Endothelial cell of umbilical vein (primary cell): ENCODE data around the gene FAM53A. TPM values are rescaled to one million over a fixed set of nuclear protein-coding genes. Genes with fewer than 3 reads are reported as not detected.

Source experiments
- BruUV-seq: library from RNA; stranded (reverse); fragments of 400-500 nt; replicated peaks from 2 replicates; lab custom pipeline; 2021; lab: Mats Ljungman, UMichigan
- CTCF ChIA-PET: fragments of 300-600, 350-600 bp; sonication (Branson Sonifier 250); formaldehyde crosslinking; loops from one replicate; lab custom pipeline; 2021; ENCODE audit warnings: antibody characterized with exemption, inconsistent platforms; lab: Charles Lee
- POLR2A ChIA-PET: fragments of 300-600, 350-600 bp; sonication (Branson Sonifier 250); formaldehyde crosslinking; loops from one replicate; lab custom pipeline; 2021; ENCODE audit warnings: antibody characterized with exemption, inconsistent platforms; lab: Charles Lee
- DNase-seq: peaks from one replicate; pipeline ENCODE4 v3.0.0-alpha.2; 2011; ENCODE audit warnings: low read depth, low spot score
- FAIRE-seq: peaks from 2 replicates; lab custom pipeline; 2011; peaks lifted over from hg19 to GRCh38; lab: Jason Lieb, UNC
- H2AFZ ChIP-seq: 2 replicates; pipeline ENCODE4 v1.6.0; 2012; ENCODE audit warnings: low read depth, low read length, control low read depth, inconsistent platforms
- H3K27ac ChIP-seq: 2 replicates; pipeline ENCODE4 v1.5.1; 2011; ENCODE audit warnings: low read depth, mild to moderate bottlenecking, control low read depth, low read length, moderate library complexity; ENCODE audit not compliant: insufficient read depth
- H3K27me3 ChIP-seq, 2 experiments: 2 replicates each; pipeline versions ENCODE4 v1.6.0 to v1.6.1; 2011; ENCODE audit warnings: low read length in 2 of 2, mixed read lengths in 1 of 2; ENCODE audit not compliant: control insufficient read depth in 2 of 2, insufficient read depth in 2 of 2
- H3K36me3 ChIP-seq, 2 experiments: 2 replicates in 1 of 2; 3 replicates in 1 of 2; pipeline ENCODE4 v1.5.1; 2011; ENCODE audit warnings: low read length in 2 of 2, mild to moderate bottlenecking in 1 of 2, moderate library complexity in 1 of 2; ENCODE audit not compliant: control insufficient read depth in 2 of 2, insufficient read depth in 2 of 2; ENCODE audit errors: extremely low read depth in 1 of 2
- H3K4me1 ChIP-seq: 3 replicates; pipeline ENCODE4 v1.5.1; 2011; ENCODE audit warnings: mild to moderate bottlenecking, low read length; ENCODE audit not compliant: control insufficient read depth, insufficient read depth; ENCODE audit errors: extremely low read depth
- H3K4me2 ChIP-seq: 2 replicates; pipeline ENCODE4 v1.6.1; 2011; ENCODE audit warnings: low read length, control low read depth, mixed read lengths; ENCODE audit not compliant: insufficient read depth
- H3K4me3 ChIP-seq, 3 experiments: fragments of 200-600 bp in 1 of 3; sonication (generic), shearing (Covaris generic) in 1 of 3; replicated peaks in 1 of 3; 2 replicates each; pipeline ENCODE4 v1.5.1; 2011 to 2016; ENCODE audit warnings: control low read depth in 3 of 3, low read length in 3 of 3, mild to moderate bottlenecking in 2 of 3, inconsistent platforms in 1 of 3, low read depth in 1 of 3, moderate library complexity in 1 of 3; ENCODE audit not compliant: insufficient read depth in 1 of 3
- H3K79me2 ChIP-seq: 2 replicates; pipeline ENCODE4 v1.6.0; 2012; ENCODE audit warnings: low read length, inconsistent platforms; ENCODE audit not compliant: control insufficient read depth, insufficient read depth
- H3K9ac ChIP-seq: replicated peaks from 2 replicates; pipeline ENCODE3; 2011; ENCODE audit warnings: low read length, control low read depth; ENCODE audit not compliant: insufficient read depth; ENCODE audit errors: extremely low read depth
- H3K9me1 ChIP-seq: replicated peaks from 3 replicates; pipeline ENCODE4 v1.6.0; 2011; ENCODE audit warnings: mild to moderate bottlenecking, low read length; ENCODE audit not compliant: control insufficient read depth, insufficient read depth; ENCODE audit errors: extremely low read depth
- H3K9me3 ChIP-seq: replicated peaks from 2 replicates; pipeline ENCODE4 v1.5.1; 2012; ENCODE audit warnings: low read length, inconsistent platforms; ENCODE audit not compliant: control insufficient read depth, insufficient read depth
- H4K20me1 ChIP-seq: replicated peaks from 2 replicates; pipeline ENCODE3; 2011; ENCODE audit warnings: mild to moderate bottlenecking, low read length; ENCODE audit not compliant: control insufficient read depth, insufficient read depth; ENCODE audit errors: extremely low read depth
- EZH2 ChIP-seq: IDR thresholded peaks from 2 replicates; pipeline ENCODE4 v1.6.1; 2012; ENCODE audit warnings: borderline replicate concordance, low read depth, mild to moderate bottlenecking, moderate library complexity, low read length, inconsistent platforms; ENCODE audit not compliant: severe bottlenecking
- FOS ChIP-seq: IDR thresholded peaks from 2 replicates; pipeline ENCODE4 v1.6.1; 2011; ENCODE audit warnings: mild to moderate bottlenecking, low read length, moderate library complexity, borderline replicate concordance; ENCODE audit not compliant: insufficient read depth
- GATA2 ChIP-seq: IDR thresholded peaks from 2 replicates; pipeline ENCODE4 v1.7.0; 2011; ENCODE audit warnings: low read depth, mild to moderate bottlenecking, moderate library complexity, mixed read lengths, low read length; ENCODE audit not compliant: insufficient read length, insufficient read depth
- JUN ChIP-seq: IDR thresholded peaks from 2 replicates; pipeline ENCODE4 v1.6.1; 2011; ENCODE audit warnings: borderline replicate concordance, low read depth; ENCODE audit not compliant: insufficient read length, insufficient read depth
- MYC ChIP-seq: IDR thresholded peaks from one replicate; pipeline ENCODE4 v1.6.1; 2011; ENCODE audit warnings: mild to moderate bottlenecking, low read depth, low read length
- POLR2AphosphoS5 ChIP-seq: IDR thresholded peaks from 2 replicates; pipeline ENCODE4 v1.6.1; 2012; ENCODE audit warnings: low read depth, mild to moderate bottlenecking, control low read depth, low read length, moderate library complexity; ENCODE audit not compliant: insufficient read depth
- dilution Hi-C: fragments of 300-500 bp; cut with MboI; formaldehyde crosslinking; loops from one replicate; pipeline ENCODE4 v1.15.0; 2019; ENCODE audit warnings: low sequenced_read_pairs; ENCODE audit not compliant: extremely low pct_ligation_motif_present
- intact Hi-C: fragments of 100-400 bp; cut with micrococcal nuclease; formaldehyde crosslinking; loops from one replicate; pipeline ENCODE4 v1.10.0; 2022
- polyA plus RNA-seq, 4 experiments: library from polyadenylated mRNA; depleted of rRNA in 3 of 4; stranded (reverse) in 3 of 4; unstranded in 1 of 4; fragments of >200 nt; gene quantifications; 2 replicates each; pipeline versions ENCODE4 v1.2.1 to v1.2.3, GENCODE V29; 2011 to 2012; ENCODE audit warnings: missing spikeins in 1 of 4
- total RNA-seq: library from RNA; stranded (reverse); gene quantifications from 2 replicates; pipeline ENCODE4 v1.2.3, GENCODE V29; 2021
- TF ChIP-seq, protein P1 (sequence below), 2 donors: IDR thresholded peaks; 1 replicate in 1 of 2; 2 replicates in 1 of 2; pipeline ENCODE4 v1.5.1; 2011; ENCODE audit warnings: low read length in 2 of 2, mild to moderate bottlenecking in 2 of 2, moderate library complexity in 2 of 2, control low read depth in 1 of 2, inconsistent platforms in 1 of 2, low read depth in 1 of 2; ENCODE audit not compliant: insufficient read depth in 1 of 2; ENCODE audit errors: extremely low read depth in 1 of 2
- TF ChIP-seq, protein P2 (sequence below): IDR thresholded peaks from 2 replicates; pipeline ENCODE4 v1.6.1; 2011; ENCODE audit not compliant: insufficient read depth, insufficient read length

FAM53A gene
- total and polyA plus RNA-seq, 2 donors (not counting 3 experiments of a cell fraction or from before 2014, with no cell fraction given), result 1.3 to 1.7 TPM

DNA sequence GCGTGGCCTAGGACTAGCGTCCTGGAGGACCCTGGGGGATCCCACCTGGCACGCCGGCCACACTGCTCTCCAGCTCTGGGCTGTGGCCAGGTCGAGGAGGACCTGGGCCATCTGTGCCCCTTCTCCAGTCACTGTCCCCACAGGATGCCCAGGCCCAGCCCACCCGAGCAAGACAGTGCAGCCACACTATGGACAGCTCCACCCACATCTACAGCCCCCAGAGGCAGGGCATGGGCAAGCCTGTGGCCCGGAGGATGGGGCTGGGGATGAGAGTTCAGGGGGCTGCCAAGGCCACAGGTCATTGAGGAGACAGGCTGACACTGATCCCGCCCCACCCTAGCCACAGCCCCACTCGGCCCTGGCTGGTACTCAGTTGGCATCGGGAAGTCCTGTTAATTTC, 30.3 kb downstream of the FAM53A start:
- no peak overlapping the region for H3K4me3 ChIP-seq
- no peak for TF ChIP-seq GATA2
- TF ChIP-seq, protein P1, sequence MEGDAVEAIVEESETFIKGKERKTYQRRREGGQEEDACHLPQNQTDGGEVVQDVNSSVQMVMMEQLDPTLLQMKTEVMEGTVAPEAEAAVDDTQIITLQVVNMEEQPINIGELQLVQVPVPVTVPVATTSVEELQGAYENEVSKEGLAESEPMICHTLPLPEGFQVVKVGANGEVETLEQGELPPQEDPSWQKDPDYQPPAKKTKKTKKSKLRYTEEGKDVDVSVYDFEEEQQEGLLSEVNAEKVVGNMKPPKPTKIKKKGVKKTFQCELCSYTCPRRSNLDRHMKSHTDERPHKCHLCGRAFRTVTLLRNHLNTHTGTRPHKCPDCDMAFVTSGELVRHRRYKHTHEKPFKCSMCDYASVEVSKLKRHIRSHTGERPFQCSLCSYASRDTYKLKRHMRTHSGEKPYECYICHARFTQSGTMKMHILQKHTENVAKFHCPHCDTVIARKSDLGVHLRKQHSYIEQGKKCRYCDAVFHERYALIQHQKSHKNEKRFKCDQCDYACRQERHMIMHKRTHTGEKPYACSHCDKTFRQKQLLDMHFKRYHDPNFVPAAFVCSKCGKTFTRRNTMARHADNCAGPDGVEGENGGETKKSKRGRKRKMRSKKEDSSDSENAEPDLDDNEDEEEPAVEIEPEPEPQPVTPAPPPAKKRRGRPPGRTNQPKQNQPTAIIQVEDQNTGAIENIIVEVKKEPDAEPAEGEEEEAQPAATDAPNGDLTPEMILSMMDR (IDR thresholded peaks at IDR 0.05; ENCODE audit: extremely low read depth in 1 of 2, insufficient read depth in 1 of 2, low read depth in 1 of 2, low read length in 2 of 2), result no peak
- TF ChIP-seq MYC, result no peak
- TF ChIP-seq EZH2, result no peak
- TF ChIP-seq FOS, result no peak
- TF ChIP-seq, protein P2, sequence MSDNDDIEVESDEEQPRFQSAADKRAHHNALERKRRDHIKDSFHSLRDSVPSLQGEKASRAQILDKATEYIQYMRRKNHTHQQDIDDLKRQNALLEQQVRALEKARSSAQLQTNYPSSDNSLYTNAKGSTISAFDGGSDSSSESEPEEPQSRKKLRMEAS, result no peak
- no peak for TF ChIP-seq JUN
- no peak for TF ChIP-seq POLR2AphosphoS5
- intact Hi-C loops (no loop called here), dilution Hi-C loops (no loop called here)
- no peaks in the 10 kb centered on the region for H3K9me1 ChIP-seq
- no peak overlapping the region for H3K9ac ChIP-seq
- POLR2A ChIA-PET, result no interaction called here
- no peak overlapping the region for H3K27ac ChIP-seq
- no peaks in the 10 kb centered on the region for H4K20me1 ChIP-seq
- BruUV-seq, result no TSS peak
- no peaks in the 10 kb centered on the region for H3K27me3 ChIP-seq
- CTCF ChIA-PET, result interaction anchor here (1.3 kb wide), 1 partner anchor 39 kb away, joined by 5 read pairs; no protein-coding TSS in a partner anchor
- H3K36me3 ChIP-seq, result no peaks in the 10 kb centered on the region
- H2AFZ ChIP-seq, result no peak overlapping the region
- no peaks in the 10 kb centered on the region for H3K4me1 ChIP-seq
- no peak overlapping the region for H3K4me2 ChIP-seq
- no peaks in the 10 kb centered on the region for H3K9me3 ChIP-seq
- FAIRE-seq, result no peak
- H3K79me2 ChIP-seq, result no peaks in the 10 kb centered on the region
- DNase-seq, result no peak
